Stimulated activated CD4-positive, alpha-beta T cell treated with anti-CD3 and anti-CD28 coated beads, Interleukin-1b, Interleukin-23, amount 100 ng/mL, for 4 hours (primary cell): ENCODE data around the gene FAIM2.

ENCODE experiments used
- DNase-seq, 2 donors: peaks; one replicate each; pipeline ENCODE4 v3.0.0-alpha.2; 2020; ENCODE audit warnings: low read depth in 2 of 2

Gene FAIM2

DNA sequence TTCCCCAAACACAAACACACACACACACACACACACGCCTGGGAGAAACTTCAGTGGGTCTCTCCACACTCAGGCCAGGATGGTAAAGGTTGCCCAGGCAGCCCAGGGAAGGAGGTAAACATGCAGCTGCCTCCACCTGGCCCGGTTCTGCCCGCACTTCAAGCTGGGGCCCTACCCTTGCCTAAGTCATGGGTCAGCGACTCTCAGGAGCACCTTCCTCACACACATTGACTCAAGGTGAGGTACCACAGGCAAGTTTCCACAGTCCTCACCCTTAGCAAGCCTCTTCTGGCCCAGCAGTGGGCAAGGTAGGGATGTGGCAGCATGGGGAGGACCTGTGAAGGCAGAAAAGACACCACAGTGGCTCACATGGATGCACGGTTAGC lies 14.1 kb upstream of the FAIM2 start:
- no peak for DNase-seq

DNA sequence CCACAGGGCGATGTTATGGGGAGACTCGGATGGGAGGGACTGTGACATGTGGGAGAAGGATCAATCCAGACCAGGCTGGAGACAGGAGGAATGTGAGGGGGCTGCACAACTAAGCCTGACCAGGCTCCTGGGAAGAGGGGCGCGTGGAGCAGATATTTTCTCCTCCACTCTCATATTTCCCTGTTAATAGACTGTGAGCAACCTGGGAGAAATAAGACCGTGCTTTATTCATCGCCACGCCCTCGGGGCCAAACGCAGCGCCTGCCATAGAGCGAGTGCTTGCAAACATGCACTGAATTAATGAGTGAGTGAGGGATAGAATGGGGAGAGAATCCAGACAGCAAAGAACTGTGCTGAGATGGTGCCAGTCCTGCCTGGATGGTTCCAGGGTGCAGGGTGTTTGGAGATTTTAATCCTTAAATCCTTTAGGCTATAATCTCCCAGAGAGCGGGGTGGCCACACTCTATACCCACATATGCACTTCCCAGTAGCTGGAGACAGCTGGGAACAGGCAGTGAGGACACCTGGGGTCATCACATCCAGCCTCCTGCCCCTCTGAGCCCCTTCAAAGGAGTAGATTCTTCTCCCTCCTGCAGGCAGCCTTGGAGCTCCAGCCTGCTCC lies 13.6 kb upstream of the FAIM2 start:
- DNase-seq, result no peak

DNA sequence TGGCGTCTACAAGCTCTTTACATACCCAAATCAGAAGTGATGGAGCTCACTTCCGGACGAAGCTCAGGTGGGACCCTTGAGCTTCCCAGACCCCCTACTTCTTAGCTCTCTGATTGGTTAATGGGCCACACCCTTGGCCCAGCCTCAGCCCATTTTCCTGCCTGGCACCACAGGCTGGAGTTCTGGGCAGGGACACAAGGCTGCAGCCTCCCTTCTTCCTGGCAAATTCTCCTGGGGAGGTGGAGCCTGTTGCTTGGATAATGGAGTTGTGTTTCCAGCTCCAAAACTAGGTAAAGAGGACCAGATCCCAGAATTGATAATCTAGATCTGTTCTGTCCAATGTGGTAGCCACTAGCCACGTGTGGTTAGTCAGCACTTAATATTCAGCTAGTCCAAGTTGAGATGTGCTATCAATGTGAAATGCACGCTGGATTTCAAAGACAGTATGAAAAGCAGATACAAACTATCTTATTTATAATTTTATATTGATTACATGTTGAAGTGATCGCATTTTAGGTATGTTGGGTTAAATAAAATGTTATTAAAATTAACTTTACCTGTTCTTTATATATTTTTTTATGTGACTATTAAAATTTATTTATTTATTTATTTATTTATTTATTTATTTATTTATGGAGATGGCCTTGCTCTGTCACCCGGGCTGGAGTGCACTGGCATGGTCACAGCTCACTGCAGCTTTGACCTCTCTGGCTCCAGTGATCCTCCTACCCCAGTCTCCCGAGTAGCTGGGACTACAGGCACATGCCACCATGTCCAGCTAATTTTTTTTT lies 12.6 kb upstream of the FAIM2 start:
- no peak for DNase-seq

DNA sequence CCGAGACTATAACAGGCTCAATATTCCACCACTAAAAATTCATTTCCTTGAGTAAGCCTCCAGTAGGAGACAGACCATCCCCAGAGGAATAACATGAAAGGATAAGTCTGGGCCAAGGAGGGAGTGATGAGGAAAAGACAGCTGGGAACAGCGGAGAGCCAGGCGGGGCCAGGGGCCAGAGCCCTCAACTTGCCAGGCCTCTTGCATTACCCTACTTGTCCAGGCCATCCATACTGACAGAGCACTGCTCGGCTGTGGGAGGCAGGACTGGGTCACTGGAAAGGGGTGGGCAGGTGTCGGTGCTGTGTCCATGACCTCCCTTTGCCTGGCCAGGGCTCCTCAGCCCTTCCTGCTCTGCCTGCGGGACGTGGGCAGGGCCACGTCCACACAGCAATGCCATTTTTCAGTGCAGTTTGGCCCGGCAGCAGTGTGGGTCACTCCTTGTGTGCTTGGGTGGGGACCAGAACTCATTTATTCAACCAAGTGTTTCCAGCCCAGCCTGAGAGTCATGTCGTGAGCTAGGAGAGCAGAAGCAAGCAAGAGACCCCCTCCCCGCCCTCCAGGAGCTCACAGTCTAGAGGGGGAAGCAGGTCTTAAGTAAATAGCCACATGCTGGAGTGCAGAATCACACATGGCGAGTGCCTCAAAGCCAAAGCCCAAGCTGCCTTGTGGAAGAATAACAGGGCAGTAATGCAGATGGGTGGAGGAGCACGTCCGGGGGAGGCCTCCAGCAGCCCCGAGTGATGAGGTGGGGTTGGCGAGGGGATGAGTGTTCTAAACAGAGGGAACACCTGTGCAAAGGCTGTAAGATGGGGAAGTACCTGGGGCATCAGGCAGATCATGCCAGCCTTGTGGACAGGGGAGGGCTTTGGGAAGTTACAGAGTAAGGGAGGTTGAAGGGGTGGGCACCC lies 8.9 kb upstream of the FAIM2 start:
- DNase-seq, result no peak

DNA sequence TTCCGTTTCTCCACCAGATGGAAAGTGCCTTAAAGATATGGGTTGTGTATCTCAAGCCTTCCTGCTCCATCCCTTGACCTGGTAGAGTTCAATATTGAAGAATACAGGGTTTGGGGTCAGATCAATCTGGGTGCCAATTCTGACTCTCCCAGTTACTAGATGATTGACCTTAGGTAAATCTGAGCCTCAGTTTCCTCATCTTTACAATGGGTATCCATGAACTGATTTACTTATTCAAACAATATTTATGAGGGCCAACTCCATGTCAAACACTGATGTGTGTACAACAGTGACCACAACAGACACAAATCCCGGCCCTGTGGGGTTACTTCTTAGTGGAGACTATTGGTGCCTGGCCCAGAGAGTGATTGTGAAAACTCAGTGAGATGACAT lies 7.5 kb upstream of the FAIM2 start:
- DNase-seq, result no peak

DNA sequence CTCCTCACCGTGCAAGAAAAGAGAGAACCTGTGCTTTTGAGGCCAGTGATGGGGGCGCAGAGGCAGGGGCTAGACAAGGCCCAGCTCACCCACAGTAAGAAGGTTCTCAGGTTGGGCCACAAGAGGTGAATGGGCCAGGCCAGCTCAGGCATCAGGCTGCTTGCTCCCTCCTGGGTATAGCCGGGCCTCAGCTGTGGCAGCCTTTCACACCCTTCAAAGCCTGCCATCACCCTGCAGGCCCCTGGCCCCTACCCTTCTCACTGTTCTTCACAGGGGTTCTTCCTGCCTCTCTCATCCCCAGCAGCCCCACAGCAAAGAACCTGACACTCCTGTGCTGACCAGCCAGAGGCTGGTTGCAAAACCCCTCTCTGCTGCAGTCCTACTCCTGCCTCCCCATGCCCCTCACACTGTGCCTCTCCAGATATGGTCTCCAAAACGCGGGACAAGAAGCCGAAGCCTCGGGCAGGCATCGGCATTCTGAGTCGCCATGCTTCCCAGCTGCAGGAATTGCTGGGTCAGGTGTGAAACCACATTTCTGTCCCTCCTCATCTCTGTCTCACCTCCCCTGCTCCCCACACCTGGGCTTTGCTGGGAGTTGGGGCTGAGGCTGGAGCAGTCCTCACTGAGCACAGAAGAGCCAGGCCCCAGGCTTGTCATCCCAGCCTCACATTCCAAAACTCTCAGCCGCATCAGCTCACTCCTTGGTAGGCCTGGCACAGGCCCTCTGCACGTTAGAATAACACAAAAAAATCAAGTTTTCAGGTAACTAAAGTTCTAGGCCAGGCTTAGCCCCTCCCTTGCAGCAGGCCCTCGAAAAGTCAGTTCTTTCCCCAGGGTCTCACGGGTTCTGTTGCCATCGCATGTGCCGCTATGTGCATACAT lies 6.9 kb upstream of the FAIM2 start:
- no peak for DNase-seq

DNA sequence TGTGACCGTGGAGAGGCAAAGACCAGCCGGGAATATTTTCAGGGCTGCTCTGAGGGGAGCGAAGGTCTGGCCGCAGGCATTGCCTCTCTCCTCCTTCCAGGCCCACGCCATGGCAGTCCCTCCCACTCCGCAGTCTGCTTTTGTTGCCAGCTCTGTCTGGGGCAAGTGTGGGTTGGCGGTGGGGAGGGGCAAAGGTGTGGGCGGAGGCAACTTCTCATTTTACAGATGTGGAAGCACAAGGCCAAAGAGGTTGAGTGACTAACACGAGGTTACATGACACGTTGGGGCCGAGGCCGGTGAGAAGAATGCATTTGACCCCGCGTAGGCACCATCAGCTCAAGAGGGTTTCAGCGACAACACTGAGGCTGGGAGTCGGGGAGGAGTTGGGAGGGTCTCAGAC lies 6.1 kb upstream of the FAIM2 start:
- peak in 1 of 2 donors; percentile 14 for DNase-seq

DNA sequence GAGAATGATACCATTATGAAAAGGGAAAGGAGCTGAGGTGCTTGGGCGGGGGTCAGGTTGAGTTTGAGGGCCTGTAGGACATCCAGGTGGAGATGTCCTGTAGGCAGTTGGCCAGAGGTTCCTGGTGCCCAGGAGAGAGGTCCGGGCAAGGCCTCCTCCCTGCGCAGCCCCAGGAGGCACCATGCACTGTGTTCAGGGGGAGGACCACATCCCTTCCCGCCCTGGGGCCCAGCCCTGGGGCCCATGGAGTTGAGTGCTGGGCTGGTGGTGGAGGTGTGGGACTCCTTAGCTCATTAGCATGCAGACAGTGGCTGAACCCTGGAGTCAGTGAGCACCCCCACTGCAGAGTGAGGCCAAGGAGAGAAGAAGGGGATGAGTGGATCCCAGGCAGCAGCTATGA lies 5.7 kb upstream of the FAIM2 start:
- DNase-seq, result no peak

DNA sequence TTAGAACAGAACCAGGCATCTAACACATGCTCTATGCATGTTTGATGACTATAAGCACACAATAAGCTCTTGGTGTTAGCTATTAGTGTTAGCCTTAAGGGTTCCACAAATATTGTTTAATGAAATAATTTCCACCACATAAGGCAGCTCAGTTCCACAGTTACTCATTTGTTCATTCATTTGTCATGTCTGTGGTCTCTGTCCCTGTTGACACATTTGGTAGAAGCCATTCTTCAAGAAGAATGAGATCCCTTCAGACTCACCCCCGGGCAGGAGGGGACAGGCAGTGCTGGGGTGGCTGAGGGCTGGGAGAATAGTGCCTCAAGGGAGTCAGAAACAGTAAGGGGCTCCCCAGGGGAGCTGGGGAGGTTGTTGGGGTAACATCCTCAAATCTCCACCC lies 3.7 kb upstream of the FAIM2 start:
- DNase-seq, result no peak

DNA sequence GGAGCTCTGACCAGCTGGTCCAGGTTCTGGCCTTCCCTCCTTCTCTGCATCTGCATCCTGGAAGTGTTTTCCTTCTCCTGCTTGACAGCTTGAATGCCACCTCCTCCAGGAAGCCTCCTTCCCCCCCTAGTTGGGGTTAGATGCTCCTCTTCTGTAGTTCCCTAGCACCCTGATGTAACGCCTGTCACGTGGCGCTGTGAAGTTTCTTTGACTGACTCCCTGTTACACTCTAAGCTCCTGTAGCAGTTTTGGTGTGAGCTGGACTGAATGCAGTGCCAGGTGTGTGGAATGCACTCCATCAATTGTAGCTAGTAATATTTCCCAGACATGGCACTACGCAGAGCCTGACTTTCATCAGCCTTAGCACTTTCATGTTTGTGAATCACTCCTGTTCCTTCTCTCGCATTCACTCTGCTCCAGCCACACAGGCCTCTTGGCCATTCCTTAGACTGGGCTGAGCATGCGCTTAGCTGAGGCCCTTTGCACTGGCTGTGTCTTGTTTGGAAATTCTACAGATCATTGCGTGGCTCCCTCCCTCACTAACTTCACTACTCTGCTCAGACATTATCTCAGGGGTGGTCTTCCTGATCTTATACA lies 2.1 kb upstream of the FAIM2 start:
- DNase-seq, result no peak

DNA sequence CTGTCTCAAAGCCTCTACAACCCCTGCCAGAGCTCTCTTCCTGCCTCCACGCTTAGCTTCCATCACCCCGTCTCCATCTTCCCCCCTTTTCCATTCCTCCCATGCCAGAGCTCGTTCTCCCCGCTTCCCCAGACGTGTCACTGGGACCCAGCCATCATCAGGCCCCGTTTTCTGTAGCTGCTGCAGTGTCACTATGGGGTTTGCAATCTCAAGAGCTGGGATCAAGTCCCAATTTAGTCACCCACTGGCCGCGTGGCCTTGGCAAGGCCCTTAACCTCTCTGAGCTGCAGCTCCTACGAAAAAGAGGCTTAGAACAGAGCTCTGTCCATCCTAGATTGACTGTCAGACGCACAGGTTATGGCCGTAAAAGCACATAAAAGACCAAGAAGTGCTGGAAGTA lies 901 bp upstream of the FAIM2 start:
- no peak for DNase-seq

DNA sequence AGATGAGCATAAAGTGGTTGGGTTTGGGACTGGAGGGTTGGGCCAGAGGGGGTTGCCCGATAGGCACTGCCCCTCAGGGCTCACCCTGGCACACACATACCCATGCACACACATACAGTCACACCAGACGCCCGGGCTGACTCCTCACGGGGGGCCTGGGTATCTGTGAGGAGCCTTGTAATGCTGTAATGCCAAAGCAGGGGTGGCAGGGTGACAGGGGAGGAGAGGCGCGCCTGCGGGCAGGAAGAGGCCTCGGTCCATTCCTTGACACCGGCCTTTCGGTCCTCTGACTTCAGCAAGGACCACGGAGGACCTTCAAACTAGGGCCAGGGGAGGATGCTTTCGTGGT lies 375 bp downstream of the FAIM2 start:
- DNase-seq, result no peak

DNA sequence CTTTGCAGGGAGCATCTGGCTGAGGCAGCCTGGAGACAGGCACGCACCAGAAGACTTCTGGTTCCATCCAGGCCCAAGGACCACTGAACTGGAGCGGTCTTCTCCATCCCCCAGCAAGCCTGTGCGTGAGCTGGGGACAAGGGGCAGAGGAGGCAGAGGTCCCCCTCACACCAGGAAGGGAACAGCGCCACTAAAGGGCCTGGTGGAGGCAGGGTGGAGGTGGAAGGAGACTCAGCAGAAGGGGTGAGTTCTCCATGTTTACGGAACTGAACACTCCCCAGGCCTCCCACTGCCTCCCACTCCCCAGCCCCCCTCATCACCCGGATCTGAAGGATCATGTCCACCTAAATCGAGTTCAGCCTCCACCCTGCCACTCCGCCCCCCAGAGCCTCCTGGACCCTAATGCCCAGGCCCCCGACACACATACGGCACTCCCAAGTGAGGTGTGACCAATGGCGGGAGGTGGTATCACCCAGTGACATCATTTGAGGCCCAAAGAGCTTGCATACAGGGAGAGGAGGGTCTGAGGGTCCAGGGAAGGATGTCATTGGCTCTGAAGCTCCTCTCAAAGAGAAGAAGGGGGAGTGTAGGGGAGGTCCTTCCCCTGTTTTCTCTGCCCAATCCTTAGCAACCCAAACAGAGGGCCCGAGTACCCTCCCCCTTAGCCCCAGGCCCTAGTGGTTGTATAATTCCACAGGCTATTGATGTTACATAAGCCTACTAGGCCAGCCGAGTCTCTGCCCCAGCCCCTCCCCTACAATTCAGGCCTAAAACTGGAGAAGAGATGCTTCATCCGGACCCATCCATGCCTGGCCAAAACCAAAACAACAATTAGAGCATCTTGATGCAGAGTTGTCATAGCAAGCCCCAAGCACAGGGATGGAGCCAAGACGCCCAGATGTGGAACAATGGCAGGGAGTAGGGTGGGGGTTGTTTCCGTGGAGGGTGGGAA lies 1.0 kb downstream of the FAIM2 start:
- DNase-seq, result no peak

DNA sequence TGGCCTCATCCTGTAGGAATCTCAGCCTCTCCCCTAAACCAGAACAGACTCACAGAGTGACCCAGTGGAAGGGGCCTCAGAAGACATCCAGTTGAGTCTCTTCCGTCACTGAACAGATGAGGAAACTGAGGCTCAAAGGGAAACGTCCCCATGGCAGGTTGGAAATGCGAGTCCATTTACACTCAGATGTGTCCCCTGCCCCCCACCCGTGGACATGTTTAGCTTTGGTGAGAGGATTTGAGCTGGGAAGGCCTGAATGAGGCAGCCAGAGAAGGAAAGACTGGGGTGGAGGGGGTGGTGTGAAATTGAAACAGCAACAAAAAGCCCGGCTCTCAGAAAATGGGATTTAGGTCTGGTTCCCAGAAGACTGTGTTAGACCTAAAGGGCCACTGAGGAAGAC lies 1.7 kb downstream of the FAIM2 start:
- no peak for DNase-seq

DNA sequence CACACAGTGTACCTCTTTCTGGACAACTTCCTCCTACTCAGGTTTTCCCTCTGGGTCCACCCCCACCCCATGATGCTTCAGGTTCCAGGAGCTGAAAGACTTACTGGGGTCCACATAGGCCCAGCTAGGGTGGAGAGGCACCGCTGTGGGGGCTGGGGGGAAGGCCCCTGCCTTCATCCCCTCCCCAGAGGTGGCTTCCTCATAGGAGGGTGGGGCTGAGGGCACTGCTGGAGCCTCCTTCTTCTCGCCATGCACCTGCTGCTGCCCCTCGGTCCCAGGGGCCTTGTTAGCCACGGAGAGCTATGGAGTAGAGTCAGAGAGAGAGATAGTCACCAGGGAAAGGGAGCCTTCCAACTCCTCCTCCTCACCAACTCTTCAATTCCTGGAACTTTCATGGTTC lies 2.7 kb downstream of the FAIM2 start:
- DNase-seq, result no peak

DNA sequence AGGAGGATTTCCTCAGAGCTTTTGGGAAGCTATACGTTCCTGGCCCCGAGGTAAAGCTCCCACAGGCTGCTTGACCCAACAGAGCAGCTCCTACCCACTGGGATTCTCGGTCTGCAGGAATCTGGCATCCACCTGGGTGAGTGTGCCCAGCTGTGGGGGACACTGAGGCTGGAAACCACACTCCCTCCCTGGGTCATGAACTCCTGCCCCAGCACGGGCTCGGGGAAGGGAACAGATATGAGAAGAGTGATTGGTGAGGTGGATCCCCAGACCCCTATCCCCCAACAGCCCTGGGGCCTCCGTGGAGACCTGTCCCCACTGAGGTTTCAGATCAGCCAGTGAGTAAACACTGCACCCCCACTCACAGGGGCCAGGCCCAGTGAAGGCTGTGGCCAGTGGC lies 3.3 kb downstream of the FAIM2 start:
- DNase-seq, result no peak

DNA sequence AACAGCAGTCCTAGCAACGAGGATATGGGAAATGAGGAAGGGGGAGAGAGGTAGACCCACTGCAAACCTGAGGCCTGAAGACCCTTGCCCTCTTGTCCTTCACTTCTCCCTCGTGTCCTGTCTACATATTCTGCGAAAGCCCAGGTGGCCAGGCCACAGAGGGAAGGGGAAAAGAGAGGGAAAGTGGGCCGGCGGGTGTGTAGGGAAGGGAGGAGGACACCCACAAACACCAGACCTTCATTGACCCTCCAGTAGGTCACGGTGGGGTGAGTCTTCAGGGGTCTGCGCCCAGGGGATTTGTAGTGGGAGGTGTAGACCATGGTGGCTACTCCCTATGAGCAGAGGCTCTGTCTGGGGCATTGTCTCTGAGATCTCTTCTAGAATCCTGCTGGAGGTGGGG lies 3.8 kb downstream of the FAIM2 start:
- no peak for DNase-seq

DNA sequence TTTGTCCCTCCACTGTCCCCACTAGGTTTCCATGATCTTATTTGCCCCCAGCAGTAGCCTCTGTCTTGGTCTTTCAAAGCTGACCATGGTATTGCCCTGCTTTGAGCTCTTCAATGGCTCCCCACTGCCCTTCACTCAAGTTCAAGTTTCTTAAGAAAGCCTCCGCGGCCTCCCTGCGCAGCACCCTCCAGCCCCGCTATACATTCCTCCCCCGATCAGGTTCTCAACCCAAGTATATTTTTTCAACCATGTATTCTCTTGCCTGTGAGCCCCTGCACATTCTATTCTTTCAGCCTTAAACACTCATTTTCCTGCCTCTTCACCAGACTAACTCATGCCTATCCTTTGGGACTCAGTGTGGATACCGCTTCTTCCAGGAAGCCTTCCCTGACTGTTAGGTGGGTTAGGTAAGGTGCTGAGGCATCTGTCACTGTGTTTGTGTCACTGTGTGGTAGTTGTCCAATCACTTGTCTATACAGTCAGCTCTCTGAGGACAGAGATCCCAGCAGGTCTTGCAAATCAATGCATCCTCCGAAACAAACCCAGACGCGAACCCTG lies 4.3 kb downstream of the FAIM2 start:
- DNase-seq, result no peak

DNA sequence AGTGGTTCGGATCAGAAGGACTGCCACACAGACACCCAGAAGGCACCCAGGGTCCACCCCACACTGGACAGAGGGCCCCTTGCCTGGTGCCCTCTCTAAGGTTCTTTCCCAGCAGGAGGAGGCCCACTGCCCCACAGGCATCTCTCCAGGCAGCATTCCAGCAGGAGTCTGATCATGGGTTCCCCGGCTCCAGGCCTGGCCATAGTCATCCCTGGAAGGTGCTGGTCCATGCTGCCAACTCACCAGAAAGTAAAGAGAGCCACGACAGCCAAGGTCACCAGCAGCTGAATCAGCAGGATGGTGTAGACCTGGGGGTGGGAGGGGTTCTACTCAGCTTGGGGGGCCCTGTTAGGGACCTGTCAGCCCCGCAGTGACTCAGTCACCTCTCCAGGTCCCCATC lies 6.4 kb downstream of the FAIM2 start:
- DNase-seq, result no peak

DNA sequence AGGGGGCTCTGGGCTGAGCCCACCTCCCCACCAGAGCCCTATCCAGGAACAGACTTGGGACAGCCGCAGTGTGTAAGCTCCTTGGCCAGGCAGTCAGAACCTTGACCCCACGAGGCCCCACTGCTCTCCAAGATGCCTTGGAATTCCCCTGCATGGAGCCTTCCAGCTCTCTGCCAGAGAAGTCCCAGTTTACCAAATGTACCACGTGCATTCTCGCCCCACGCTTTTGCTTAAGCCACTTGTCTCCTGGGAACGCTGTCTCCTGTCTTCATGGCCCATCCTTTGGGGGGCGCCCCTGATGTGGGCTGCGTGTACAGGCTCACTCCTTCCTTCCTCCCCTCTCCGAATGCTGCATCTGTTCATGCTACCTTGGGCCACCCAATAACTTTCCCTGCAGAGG lies 7.9 kb downstream of the FAIM2 start:
- DNase-seq, result no peak
